Stimulated activated naive CD8-positive, alpha-beta T cell treated with anti-CD3 and anti-CD28 coated beads, Interleukin-15, amount 100 ng/mL, for 72 hours (primary cell): ENCODE results near the gene GNAI1.

Experiments used
- ATAC-seq: fragments of 150-1000 bp; cut with Tn5 transposase; 2 replicates; pipeline ENCODE4 v1.10.0; 2021; ENCODE audit warnings: mild to moderate bottlenecking, moderate library complexity
- DNase-seq, 2 donors: peaks; one replicate each; pipeline ENCODE4 v3.0.0; 2021 to 2022
- H3K27ac Mint-ChIP-seq, 2 donors: one replicate each; pipeline ENCODE4 v1.8.0; 2022; ENCODE audit warnings: mild to moderate bottlenecking in 2 of 2, mixed read lengths in 2 of 2, moderate library complexity in 2 of 2
- H3K27me3 Mint-ChIP-seq: one replicate; pipeline ENCODE4 v1.8.0; 2022; ENCODE audit warnings: mixed read lengths
- H3K4me1 Mint-ChIP-seq: one replicate; pipeline ENCODE4 v1.8.0; 2022; ENCODE audit warnings: mild to moderate bottlenecking, mixed read lengths
- H3K4me3 Mint-ChIP-seq, 2 donors: one replicate each; pipeline ENCODE4 v1.8.0; 2022; ENCODE audit warnings: mild to moderate bottlenecking in 2 of 2, mixed read lengths in 2 of 2, moderate library complexity in 1 of 2
- H3K9me3 Mint-ChIP-seq, 2 donors: one replicate each; pipeline ENCODE4 v1.8.0; 2022; ENCODE audit warnings: mixed read lengths in 2 of 2

GNAI1 gene

DNA sequence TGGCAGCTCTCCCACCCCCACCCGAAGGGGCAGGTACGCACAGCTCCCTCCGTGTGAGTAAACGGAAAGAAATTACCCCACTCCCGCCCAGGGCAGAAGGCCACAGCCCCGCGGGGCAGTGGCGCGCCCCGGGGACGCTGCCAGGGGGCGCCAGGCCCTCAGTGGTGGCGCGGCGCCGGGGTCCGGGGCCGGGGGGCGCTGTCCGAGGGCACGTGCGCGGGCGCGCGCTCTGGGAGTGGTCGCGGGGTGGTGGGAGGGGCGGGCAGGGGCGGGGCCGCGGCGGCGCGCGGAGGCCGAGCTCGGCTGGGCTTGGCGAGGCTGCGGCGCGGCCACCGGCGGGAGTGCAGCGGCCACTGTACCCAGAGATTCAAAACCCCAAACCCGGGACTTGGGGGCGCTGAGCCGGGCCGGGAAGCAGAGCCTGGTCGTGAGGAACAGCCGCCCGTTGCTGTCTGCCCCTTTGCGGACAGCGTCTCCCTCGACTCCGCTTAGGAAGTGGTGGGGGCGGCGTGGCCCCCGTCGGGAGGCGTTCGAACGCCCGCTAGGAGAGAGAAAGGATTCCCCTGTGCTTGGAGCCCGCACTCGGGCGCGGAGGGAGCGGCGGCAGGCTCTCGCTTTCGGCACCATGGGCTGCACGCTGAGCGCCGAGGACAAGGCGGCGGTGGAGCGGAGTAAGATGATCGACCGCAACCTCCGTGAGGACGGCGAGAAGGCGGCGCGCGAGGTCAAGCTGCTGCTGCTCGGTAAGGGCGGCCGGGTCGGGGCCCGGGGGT, at the start of gene GNAI1:
Gene GNAI1 (plus strand): TSS at position 296 of the 773 bp plus-strand sequence. CDS start 330 bp downstream, at position 626.
- ATAC-seq = peak; percentile 61
- H3K4me1 Mint-ChIP-seq = peaks cover 39% of the 10 kb centered on the region
- H3K4me3 Mint-ChIP-seq = peak within 1 kb of the TSS; percentile 82 to 84
- H3K27me3 Mint-ChIP-seq = peaks cover 22% of the 10 kb centered on the region
- H3K27ac Mint-ChIP-seq = peak within 1 kb of the TSS; percentile 51 to 87
- DNase-seq = peak; percentile 50 to 57
- no peaks in the 10 kb centered on the region for H3K9me3 Mint-ChIP-seq

DNA sequence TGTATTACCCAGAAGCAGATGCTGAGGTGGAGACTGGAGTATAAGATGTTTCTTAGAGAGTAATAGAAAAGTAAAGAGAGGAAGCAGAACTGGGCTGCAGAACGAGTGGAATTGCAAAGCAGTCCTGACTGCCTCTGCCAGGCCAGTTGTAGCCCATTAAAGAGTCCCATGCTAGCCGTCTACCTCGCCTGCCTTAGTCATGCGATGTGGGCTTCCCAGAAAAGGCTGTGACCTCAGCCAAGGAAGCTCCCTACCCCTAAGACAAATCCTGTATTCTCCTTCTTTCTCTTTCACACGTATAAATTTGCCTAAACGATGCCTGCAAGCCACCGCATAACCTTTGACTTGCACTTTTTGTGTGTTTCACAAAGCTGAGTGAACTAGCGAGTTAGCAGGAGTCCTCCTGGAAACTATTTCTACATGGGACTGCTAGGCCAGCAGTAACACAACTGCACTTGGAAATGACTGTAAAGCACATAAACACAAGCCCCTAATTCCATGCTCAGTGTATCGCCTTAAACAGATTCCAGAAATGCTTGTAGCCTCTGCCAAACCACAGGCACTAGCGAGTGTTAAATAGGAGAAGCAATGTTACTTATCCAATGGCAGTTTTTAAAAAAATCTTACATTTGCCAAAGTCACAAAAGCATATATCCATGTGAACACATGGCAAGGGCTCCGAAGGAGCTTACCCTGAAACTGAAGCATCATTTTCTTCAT, 47.4 kb upstream of the GNAI1 start:
- Mint-ChIP-seq H3K4me1 (no peaks in the 10 kb centered on the region), H3K27ac (no peak overlapping the region), H3K27me3 (no peaks in the 10 kb centered on the region), H3K4me3 (no peak overlapping the region), H3K9me3 (no peaks in the 10 kb centered on the region)
- DNase-seq (no peak), ATAC-seq (no peak)

DNA sequence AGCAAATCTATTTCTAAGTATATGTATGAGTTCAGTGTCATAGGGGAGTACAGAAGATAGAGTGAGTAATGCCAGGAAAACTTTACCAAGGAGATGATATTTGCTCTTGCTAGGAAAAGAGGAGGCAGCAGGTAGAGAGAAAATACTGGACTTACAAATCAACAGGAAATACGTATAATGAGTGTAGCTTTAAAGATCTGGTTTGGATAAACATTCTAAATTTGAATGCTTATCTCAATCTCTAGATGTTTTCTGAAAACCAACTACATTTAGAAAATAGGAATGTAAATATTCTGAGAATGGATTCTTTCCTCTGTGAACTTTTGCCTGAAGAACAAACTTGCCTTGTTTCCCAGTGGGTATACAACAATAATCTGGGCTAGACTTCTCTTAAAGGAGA, 46.9 kb upstream of the GNAI1 start:
- no peaks in the 10 kb centered on the region for H3K9me3 Mint-ChIP-seq
- H3K4me3 Mint-ChIP-seq = no peak overlapping the region
- H3K27ac Mint-ChIP-seq = no peak overlapping the region

DNA sequence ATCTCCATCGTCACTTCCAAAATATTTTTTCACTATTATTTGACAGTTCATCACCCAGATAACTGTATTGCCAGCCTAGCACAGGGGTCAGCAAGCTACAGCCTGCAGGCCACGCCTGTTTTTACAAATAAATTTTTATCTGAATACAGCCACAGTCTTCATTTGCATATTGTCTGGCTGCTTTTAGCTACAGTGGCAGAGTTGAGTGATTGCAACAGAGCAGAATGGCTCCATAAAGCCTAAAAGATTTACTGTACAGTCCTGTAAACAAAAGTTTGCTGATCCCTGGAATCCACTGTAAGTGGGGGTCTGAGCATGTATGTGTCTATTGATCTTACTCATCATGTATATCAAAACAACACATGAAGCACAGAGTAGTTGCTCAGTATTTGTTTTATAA, 45.9 kb upstream of the GNAI1 start:
- Mint-ChIP-seq H3K4me3 (no peak overlapping the region), H3K27ac (no peak overlapping the region), H3K27me3 (no peaks in the 10 kb centered on the region), H3K4me1 (no peaks in the 10 kb centered on the region), H3K9me3 (no peaks in the 10 kb centered on the region)
- DNase-seq (no peak), ATAC-seq (no peak)

More for the DNA sequence above, 46.9 kb upstream of the GNAI1 start:
- Mint-ChIP-seq H3K4me1 (no peaks in the 10 kb centered on the region), H3K27me3 (no peaks in the 10 kb centered on the region)
- DNase-seq = no peak
- ATAC-seq = no peak

DNA sequence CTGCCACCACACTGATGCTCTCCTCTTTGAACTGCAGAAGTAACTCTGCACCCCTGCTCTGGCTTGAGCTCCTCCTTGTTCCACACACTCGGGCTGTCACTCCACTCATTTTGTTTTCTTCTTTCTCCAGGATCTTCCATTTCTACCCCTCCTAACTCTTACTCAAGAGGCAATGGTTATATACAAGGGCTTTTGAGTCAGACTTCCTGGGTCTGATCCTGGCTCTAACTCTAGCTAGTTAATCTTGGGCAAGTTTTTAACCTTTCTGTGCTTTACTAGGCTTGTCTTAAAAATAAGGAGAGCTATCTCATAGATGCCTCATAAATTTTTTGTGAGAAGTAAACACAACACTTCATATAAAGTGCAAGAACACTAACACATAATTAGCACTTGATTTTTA, 45.3 kb upstream of the GNAI1 start:
- H3K4me1 Mint-ChIP-seq = no peaks in the 10 kb centered on the region
- no peak for ATAC-seq
- no peaks in the 10 kb centered on the region for H3K9me3 Mint-ChIP-seq
- no peaks in the 10 kb centered on the region for H3K27me3 Mint-ChIP-seq
- no peak overlapping the region for H3K4me3 Mint-ChIP-seq
- no peak overlapping the region for H3K27ac Mint-ChIP-seq
- DNase-seq = no peak

DNA sequence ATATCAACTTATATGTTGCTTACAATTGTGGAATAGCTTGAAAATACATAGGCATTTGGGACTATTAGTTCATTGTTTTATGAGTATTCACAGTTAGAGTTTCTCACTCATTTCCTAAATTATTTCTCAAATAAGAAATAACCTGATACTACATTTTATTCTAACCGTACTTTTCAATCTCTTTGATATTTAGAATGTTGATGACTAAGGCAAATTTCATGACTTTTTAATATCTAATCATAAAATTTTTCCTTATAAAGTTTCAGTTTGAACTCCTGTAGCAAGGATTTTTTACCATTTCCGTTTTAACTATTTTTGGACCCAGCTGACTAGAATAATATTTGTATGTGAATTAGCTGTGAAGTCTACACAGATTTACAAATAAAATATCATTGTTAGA, 41.3 kb upstream of the GNAI1 start:
- Mint-ChIP-seq H3K9me3 (no peaks in the 10 kb centered on the region), H3K4me1 (no peaks in the 10 kb centered on the region), H3K27me3 (peaks cover 5% of the 10 kb centered on the region), H3K27ac (no peak overlapping the region), H3K4me3 (no peak overlapping the region)
- no peak for ATAC-seq
- DNase-seq = no peak

DNA sequence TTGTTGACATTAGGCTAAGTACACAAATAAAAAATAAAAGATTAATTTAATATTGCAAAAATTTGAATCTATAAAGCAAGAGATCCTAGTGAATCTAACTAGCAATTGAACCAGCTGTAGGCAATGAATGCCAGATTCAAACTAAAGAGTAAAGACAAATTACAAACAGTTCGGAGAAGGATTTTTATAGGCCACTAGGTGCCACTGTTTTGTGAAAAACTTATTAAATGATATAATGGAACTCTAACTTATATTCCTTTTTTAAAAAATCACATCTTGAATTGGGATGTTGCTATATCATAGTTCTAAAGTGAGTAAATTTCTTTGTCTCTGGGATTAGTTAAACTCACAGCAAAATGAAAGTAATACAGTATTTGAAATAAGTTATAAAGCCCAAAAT, 39.1 kb upstream of the GNAI1 start:
- Mint-ChIP-seq H3K9me3 (no peaks in the 10 kb centered on the region), H3K27me3 (peaks cover 5% of the 10 kb centered on the region), H3K27ac (no peak overlapping the region), H3K4me3 (no peak overlapping the region), H3K4me1 (no peaks in the 10 kb centered on the region)
- DNase-seq = no peak
- ATAC-seq = no peak

DNA sequence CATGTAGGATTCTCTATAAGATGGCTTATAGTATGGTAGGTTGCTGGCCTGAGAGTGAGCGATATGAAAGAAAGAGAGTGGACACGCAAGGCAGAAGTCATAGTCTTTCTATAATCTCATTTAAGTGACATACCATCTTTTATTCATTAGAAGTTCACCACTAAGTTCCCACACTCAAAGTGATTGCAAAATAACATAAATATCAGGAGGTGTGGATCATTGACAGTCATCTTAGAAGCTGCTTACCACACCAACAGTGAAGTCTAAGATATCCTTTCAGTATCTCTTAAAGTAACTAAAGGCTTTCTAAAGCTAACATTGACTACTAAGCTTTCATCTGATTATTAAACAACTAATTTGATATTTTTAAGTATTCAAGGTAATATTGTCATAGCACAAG, 36.9 kb upstream of the GNAI1 start:
- H3K27me3 Mint-ChIP-seq = peaks cover 5% of the 10 kb centered on the region
- no peak for DNase-seq
- no peaks in the 10 kb centered on the region for H3K9me3 Mint-ChIP-seq
- no peak overlapping the region for H3K27ac Mint-ChIP-seq
- no peak overlapping the region for H3K4me3 Mint-ChIP-seq
- ATAC-seq = no peak
- no peaks in the 10 kb centered on the region for H3K4me1 Mint-ChIP-seq

DNA sequence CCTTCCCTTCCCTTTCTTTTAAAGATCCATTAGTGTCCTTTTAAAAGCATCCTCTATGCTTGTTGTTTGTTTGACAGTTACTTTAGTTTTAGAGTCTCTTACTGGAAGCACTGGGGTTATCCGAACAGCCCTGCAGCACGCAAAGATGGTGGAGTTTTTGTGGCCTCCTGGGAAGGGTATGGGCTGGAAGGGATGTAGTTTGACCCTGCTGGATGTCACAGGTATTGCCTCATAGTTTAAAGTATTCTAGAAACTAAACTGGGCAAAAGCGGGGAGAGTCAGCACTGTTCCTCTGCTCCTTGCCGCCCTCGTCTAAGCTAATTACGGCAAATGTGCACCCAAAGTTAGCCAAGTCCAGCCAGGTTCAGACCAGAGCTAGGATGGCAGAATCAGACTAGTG, 35.8 kb upstream of the GNAI1 start:
- Mint-ChIP-seq H3K4me3 (no peak overlapping the region), H3K27me3 (peaks cover 5% of the 10 kb centered on the region), H3K27ac (no peak overlapping the region), H3K9me3 (no peaks in the 10 kb centered on the region), H3K4me1 (no peaks in the 10 kb centered on the region)
- ATAC-seq (no peak), DNase-seq (no peak)

DNA sequence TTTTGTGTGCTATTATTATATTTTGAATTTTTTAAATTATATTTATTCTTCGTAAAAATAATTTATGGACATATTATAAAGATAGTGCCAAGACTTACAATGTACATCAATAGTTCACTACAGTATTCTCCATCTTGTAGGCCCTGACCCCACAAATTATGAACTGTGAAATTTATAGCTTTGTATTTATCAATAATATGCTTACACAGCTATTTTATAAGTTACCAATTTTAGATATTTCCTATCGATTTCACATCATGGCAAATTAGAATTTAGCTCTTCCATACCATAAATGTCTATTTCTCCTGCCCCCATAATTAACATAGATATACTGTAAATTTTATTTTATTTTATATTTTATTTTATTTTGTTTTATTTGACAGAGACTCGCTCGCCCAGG, 34.4 kb upstream of the GNAI1 start:
- Mint-ChIP-seq H3K9me3 (no peaks in the 10 kb centered on the region), H3K27me3 (peaks cover 5% of the 10 kb centered on the region), H3K4me1 (no peaks in the 10 kb centered on the region), H3K4me3 (no peak overlapping the region), H3K27ac (no peak overlapping the region)
- no peak for ATAC-seq
- no peak for DNase-seq

DNA sequence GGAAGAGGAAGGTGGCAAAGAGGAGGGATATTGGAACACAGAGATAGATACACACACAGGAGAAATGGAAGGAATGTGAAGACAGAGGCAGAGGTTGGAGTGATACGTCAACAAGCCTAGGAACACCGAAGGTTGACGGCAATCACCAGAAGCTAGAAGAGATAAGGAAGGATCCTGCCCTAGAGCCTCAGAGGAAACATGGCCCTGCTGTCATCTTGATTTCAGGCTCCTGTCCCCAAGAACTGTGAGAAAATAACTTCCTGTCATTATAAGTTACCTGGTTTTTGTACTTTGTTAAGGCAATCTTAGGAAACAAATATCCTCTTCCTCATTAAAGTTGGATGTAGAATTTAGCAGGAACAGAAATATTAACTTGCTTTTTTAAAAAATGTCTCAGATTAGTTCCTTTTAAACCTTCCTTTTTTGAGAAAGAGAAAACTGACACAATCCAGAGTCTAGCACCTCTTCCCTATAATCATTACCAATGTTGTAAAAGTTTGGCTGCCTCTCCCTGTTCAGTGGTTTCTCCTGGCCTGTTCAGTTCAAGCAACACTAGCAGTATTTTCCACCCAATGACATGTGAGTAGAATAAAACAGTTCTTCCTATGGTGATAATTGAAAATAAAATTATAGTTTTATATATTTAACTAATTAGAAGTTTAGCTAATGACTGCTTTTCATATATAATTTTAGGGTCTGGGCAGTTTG, 28.8 kb upstream of the GNAI1 start:
- H3K27ac Mint-ChIP-seq = no peak overlapping the region
- ATAC-seq (no peak), DNase-seq (no peak)

DNA sequence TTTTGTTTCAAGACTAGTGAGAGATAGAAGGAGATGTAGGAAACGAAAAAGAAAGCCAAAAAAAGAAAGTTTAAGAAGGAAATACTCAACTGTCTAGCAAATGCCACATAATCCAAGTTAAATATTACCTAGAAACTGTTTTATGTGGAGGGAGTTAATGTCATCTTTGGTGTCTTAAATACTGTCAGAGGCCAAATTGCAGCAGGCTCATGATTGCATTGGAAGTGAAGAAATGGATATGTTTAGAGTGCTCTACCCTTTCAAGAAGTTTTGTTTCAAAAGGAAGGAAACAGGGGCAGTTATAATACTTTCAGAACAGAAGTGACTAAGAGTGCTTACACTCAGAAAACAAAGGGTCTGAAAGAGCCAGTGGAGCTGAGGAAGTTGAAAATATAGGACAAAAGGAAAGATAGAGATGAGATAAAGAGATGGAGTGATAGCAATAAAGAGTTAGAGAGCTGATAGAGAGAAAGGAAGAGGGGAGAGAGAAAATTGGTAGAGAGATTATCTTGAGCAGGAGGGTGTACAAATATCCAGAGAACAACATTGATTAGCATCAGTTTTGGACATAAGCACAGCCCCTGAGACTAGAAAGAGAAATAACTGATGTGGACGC, 28.0 kb upstream of the GNAI1 start:
- Mint-ChIP-seq H3K27ac (peak overlapping the region in 1 of 2 donors; percentile 9), H3K27me3 (no peaks in the 10 kb centered on the region), H3K4me3 (peak overlapping the region; percentile 25 to 37), H3K9me3 (no peaks in the 10 kb centered on the region), H3K4me1 (peaks cover 14% of the 10 kb centered on the region)
- ATAC-seq = peak; percentile 56
- DNase-seq = no peak

More for the DNA sequence above, 28.8 kb upstream of the GNAI1 start:
- Mint-ChIP-seq H3K4me3 (peak overlapping the region in 1 of 2 donors; percentile 37), H3K4me1 (peaks cover 14% of the 10 kb centered on the region), H3K9me3 (no peaks in the 10 kb centered on the region), H3K27me3 (no peaks in the 10 kb centered on the region)

DNA sequence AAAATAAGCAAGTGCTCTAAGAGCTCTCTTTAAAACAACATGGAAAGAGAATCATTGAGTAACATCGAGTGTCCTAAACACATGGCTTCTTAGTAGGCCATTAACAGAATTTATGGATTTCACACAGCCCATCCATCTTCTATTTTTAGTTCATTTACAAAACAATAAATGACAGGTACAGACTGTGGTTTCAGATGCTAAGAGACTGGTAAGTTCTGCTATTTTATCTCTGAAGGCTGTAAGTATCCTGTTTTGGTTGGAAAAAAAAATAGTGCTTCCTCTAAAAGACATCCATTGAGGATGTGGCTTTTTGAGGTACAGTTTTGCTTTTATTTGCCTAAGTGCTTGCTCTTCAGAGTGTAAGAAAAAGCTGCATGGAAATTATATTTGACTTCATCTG, 27.4 kb upstream of the GNAI1 start:
- DNase-seq (no peak), ATAC-seq (no peak)
- Mint-ChIP-seq H3K4me3 (no peak overlapping the region), H3K9me3 (no peaks in the 10 kb centered on the region), H3K4me1 (peaks cover 14% of the 10 kb centered on the region), H3K27me3 (no peaks in the 10 kb centered on the region), H3K27ac (no peak overlapping the region)

DNA sequence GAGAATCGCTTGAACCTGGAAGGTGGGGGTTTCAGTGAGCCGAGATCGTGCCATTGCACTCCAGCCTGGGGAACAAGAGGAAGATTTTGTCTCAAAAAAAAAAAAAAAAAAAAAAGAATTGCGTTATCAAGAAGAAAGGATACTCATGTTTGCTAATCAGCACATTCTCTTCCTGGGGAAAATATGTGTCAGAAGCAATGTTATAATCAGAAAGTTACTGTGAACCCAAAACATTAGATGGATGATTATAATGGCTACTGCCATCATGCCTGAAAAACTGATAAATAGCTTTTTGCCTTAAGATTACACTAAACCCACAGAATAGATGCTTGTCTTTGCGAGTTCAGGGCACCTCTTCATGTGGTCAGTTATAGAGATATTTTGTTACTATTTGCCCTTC, 24.3 kb upstream of the GNAI1 start:
- Mint-ChIP-seq H3K27me3 (peaks cover 12% of the 10 kb centered on the region), H3K4me1 (peaks cover 14% of the 10 kb centered on the region), H3K9me3 (no peaks in the 10 kb centered on the region), H3K27ac (no peak overlapping the region), H3K4me3 (no peak overlapping the region)
- DNase-seq = no peak
- no peak for ATAC-seq

DNA sequence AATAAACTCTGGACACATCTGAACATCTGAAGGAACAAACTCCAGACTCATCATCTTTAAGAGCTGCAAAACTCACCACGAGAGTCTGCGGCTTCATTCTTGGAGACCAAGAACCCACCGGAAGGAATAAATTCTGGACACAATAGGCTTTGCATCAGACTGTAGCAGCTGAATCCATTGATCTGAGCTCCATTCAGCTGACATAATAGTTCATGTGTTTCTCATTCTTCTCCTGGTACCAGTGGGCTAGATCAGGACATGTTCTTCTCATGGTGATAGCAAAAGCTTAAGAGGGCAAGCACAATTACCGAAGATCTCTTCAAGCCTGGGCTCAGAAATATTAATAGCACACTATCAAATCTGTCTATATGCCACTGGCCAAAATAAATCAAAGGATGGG, 20.5 kb upstream of the GNAI1 start:
- Mint-ChIP-seq H3K27ac (no peak overlapping the region), H3K9me3 (no peaks in the 10 kb centered on the region), H3K4me1 (no peaks in the 10 kb centered on the region), H3K4me3 (no peak overlapping the region), H3K27me3 (peaks cover 17% of the 10 kb centered on the region)
- no peak for DNase-seq
- ATAC-seq = no peak
